Lower leg skin (tissue), 4 donors: ENCODE measurements around the gene SLC6A17. TPM values are rescaled to one million over a fixed set of nuclear protein-coding genes. Genes with fewer than 3 reads are reported as not detected.

ENCODE experiments used
- DNase-seq, 2 donors: peaks; one replicate each; pipeline ENCODE4 v3.0.0-alpha.2; 2019; ENCODE audit warnings: low spot score in 2 of 2
- H3K4me3 ChIP-seq: fragments of 200-600 bp; sonication (generic); 2 replicates; pipeline ENCODE4 v1.5.1; 2017; ENCODE audit warnings: mild to moderate bottlenecking, low read depth; ENCODE audit not compliant: poor library complexity, severe bottlenecking
- POLR2A ChIP-seq, 2 donors: fragments of 450-650 bp; IDR thresholded peaks; one replicate each; pipeline ENCODE4 v1.6.1; 2016 to 2017; ENCODE audit warnings: antibody characterized with exemption in 2 of 2, mild to moderate bottlenecking in 1 of 2, moderate library complexity in 1 of 2
- whole genome bisulfite sequencing, 2 donors: methylation state at CpG; one replicate each; pipeline ENCODE4 v1.1.5; 2018; 5-methylcytosine and 5-hydroxymethylcytosine counted together
- intact Hi-C: fragments of 100-400 bp; cut with DNase I; formaldehyde crosslinking; loops from one replicate; pipeline ENCODE4 v1.15.0; 2023; ENCODE audit warnings: low total_unique reads
- total RNA-seq, 4 donors: library from RNA; depleted of rRNA; stranded (reverse); fragments of >200 nt; gene quantifications; one replicate each; pipeline ENCODE4 v1.1.0, GENCODE V29; 2016
- TF ChIP-seq, protein P1 (sequence below), 3 donors: fragments of 450-650 bp; IDR thresholded peaks; one replicate each; pipeline ENCODE4 v1.5.1; 2016; ENCODE audit warnings: antibody characterized with exemption in 3 of 3, mild to moderate bottlenecking in 3 of 3, moderate library complexity in 2 of 3

Gene SLC6A17
- total RNA-seq, 4 donors from 2014 or later = 4.5 to 6.9 (median 5.8) TPM

DNA sequence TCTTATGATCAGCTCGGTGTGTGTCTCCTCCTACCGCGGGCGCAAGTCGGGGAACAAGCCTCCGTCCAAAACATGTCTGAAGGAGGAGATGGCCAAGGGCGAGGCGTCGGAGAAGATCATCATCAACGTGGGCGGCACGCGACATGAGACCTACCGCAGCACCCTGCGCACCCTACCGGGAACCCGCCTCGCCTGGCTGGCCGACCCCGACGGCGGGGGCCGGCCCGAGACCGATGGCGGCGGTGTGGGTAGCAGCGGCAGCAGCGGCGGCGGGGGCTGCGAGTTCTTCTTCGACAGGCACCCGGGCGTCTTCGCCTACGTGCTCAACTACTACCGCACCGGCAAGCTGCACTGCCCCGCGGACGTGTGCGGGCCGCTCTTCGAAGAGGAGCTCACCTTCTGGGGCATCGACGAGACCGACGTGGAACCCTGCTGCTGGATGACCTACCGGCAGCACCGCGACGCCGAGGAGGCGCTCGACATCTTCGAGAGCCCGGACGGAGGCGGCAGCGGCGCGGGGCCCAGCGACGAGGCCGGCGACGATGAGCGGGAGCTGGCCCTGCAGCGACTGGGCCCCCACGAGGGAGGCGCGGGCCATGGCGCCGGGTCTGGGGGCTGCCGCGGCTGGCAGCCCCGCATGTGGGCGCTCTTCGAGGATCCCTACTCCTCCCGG is 61.3 kb downstream of the SLC6A17 start:
- DNase-seq = no peak
- H3K4me3 ChIP-seq = peak overlapping the region; percentile 71
- 16 to 23% methylated on average over 54 to 58 of the region's 81 CpGs for whole genome bisulfite sequencing, 2 donors
- TF ChIP-seq, protein P1, sequence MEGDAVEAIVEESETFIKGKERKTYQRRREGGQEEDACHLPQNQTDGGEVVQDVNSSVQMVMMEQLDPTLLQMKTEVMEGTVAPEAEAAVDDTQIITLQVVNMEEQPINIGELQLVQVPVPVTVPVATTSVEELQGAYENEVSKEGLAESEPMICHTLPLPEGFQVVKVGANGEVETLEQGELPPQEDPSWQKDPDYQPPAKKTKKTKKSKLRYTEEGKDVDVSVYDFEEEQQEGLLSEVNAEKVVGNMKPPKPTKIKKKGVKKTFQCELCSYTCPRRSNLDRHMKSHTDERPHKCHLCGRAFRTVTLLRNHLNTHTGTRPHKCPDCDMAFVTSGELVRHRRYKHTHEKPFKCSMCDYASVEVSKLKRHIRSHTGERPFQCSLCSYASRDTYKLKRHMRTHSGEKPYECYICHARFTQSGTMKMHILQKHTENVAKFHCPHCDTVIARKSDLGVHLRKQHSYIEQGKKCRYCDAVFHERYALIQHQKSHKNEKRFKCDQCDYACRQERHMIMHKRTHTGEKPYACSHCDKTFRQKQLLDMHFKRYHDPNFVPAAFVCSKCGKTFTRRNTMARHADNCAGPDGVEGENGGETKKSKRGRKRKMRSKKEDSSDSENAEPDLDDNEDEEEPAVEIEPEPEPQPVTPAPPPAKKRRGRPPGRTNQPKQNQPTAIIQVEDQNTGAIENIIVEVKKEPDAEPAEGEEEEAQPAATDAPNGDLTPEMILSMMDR (IDR thresholded peaks at IDR 0.05) = no peak
- TF ChIP-seq POLR2A (IDR thresholded peaks at IDR 0.05) = no peak
- intact Hi-C loops = no loop called here

DNA sequence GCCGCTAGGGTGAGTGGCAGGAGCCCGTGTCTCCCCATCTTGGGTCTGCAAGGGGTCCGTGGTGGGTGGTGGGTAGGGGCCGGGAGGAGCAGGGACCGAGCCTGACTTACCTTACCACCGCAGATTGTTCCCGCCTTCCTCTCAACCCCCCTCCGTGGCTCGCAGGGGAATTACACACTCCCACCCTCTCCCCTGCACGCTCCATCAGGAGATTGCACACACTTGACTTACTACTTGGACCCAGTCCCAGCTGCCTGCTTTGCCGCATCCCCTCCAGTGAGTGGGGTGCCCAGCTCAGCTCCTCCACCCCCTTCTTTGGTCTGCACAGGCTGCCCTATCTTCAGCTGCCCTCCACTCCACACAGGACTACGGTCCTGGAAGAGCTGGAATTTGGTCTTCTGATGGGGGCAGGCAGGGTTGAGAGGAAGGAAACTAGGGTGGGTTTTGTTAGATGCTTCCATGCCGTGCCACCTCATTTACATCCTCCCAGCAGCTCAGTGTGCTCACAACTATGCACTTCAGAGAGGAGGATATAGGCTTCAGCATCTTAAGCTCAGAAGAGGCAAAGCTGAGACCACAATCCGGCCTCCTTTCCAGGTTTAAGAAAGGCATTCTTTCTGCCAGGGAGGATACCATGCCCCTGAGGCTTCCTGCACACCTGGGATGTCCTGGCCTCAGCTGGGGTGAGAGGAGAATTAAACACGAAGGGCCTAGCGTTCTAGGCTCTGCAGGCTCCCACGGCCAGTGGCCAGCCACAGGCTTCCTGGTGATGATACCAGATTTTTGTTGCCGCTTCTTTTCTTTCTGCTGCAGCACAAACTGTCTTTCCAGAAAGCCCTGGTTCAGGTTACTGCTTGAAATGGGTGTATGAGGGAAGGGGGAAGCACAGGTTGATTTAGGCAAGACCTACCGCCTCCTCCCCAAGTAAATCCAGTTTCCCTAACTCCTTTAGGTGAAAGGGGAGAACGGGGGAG is 62.2 kb downstream of the SLC6A17 start:
- TF ChIP-seq POLR2A (IDR thresholded peaks at IDR 0.05) = no peak
- TF ChIP-seq, protein P1 (IDR thresholded peaks at IDR 0.05) = no peak
- WGBS, 2 donors = 62 to 65% methylated on average over 19 to 20 of the region's 20 CpGs
- no peak overlapping the region for H3K4me3 ChIP-seq
- no peak for DNase-seq
- intact Hi-C loops = no loop called here

DNA sequence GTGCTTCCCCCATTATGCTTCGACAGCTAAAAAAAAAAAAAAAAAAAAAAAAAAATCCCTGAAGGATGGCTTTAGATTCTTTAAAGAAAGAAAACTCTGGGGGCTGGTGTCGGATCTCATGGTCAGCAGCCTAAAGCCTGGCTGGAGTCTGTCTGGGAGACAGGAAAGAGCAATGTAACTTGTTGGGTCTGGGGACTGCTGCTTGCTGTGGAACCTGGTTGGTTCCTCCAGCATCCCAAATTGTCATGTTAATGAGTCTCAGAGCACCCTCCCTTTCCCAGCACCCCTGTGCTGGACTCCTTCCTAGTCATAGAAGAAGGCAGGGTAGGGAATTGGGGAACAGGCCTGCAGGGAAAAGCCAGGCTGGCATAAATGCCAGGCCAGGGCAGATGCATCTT is 62.8 kb downstream of the SLC6A17 start:
- DNase-seq = no peak
- 72 to 73% methylated on average over 2 of the region's 2 CpGs for WGBS, 2 donors
- TF ChIP-seq, protein P1 (IDR thresholded peaks at IDR 0.05) = no peak
- TF ChIP-seq POLR2A (IDR thresholded peaks at IDR 0.05) = no peak
- intact Hi-C loops = no loop called here
- H3K4me3 ChIP-seq = no peak overlapping the region

DNA sequence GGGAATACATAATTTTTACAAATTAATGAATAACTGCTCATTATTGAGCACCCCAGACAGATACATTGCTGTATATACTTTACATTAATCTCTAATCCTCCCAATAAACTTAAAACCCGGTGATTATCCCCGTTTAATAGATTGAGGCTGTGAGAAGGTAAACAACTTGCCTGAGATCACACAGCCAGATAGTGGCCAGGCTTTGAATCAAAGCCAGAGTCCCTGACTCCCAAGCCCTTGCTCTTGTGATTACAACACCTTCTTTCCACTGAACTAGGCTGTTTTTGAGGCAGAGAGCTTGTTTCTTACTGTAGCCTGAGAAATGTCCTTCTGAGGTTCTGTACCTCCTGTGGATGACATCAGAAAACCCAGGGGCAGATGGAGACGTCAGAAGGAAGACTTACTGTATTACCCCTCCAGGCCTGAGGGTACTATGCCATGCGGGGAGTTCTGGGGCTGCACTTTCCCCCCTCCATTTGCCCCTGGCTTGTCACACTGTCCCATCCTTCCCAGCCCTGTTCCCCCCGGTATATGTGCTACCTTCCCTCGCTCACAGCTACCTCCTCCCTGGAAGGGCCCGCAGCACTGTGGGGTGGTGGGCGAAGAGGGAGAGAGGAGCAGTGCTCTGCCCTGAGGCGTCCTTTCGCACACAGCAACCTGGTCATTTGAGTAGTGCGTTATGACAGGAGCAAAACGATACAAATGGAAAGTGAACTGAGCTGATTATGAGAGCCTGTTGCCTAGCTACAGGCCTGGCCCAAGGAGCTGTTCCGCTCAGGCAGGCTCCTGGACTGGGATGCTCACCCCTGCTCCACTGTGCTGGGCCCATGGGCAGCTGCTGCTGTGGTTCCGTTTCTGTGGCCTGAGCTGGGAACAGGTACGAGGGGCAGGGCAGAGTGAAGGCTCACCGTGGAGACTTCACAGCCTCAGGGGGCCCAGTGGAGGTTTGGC is 64.4 kb downstream of the SLC6A17 start:
- whole genome bisulfite sequencing, 2 donors = 75 to 83% methylated on average over 16 of the region's 16 CpGs
- no peak for DNase-seq
- TF ChIP-seq, protein P1 (IDR thresholded peaks at IDR 0.05) = no peak
- TF ChIP-seq POLR2A (IDR thresholded peaks at IDR 0.05) = no peak
- no peak overlapping the region for H3K4me3 ChIP-seq
- intact Hi-C loops = no loop called here
